ENCODE measurements around the gene KNOP1. TPM values are rescaled to one million over a fixed set of nuclear protein-coding genes. Genes with fewer than 3 reads are reported as not detected.

KNOP1 gene
- total RNA-seq, 1 experiment from 2014 or later, result 65.0 TPM

- DNase-seq (ENCODE audit: low spot score), result no peak
- intact Hi-C loops (cut with micrococcal nuclease; ENCODE audit: unreplicated experiment), result no loop called here
- no peak for TF ChIP-seq EZH2 (IDR thresholded peaks at IDR 0.05; ENCODE audit: borderline replicate concordance, low read depth, low read length, poor library complexity, severe bottlenecking)
- TF ChIP-seq, protein P1, sequence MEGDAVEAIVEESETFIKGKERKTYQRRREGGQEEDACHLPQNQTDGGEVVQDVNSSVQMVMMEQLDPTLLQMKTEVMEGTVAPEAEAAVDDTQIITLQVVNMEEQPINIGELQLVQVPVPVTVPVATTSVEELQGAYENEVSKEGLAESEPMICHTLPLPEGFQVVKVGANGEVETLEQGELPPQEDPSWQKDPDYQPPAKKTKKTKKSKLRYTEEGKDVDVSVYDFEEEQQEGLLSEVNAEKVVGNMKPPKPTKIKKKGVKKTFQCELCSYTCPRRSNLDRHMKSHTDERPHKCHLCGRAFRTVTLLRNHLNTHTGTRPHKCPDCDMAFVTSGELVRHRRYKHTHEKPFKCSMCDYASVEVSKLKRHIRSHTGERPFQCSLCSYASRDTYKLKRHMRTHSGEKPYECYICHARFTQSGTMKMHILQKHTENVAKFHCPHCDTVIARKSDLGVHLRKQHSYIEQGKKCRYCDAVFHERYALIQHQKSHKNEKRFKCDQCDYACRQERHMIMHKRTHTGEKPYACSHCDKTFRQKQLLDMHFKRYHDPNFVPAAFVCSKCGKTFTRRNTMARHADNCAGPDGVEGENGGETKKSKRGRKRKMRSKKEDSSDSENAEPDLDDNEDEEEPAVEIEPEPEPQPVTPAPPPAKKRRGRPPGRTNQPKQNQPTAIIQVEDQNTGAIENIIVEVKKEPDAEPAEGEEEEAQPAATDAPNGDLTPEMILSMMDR (conservative IDR thresholded peaks at IDR 0.05; ENCODE audit: low read depth, low read length), result no peak
- POLR2A ChIA-PET (ENCODE audit: low non-redundant PET), result no interaction called here
- H3K4me1 ChIP-seq (ENCODE audit: insufficient read depth, low read length, poor library complexity, severe bottlenecking), result no peaks in the 10 kb centered on the region
- no peaks in the 10 kb centered on the region for H3K9me3 ChIP-seq (ENCODE audit: low read depth, low read length, poor library complexity, severe bottlenecking)
- no peaks in the 10 kb centered on the region for H3K27me3 ChIP-seq (replicated peaks; ENCODE audit: insufficient read depth, low read depth, low read length, poor library complexity)
- H3K36me3 ChIP-seq (ENCODE audit: insufficient read depth, low read length, poor library complexity, severe bottlenecking), result no peaks in the 10 kb centered on the region
- CTCF ChIA-PET, result no interaction called here
- no TSS peak for BruUV-seq (replicated peaks)
- no peak overlapping the region for H3K27ac ChIP-seq (ENCODE audit: low read depth, low read length, poor library complexity, severe bottlenecking)
- H3K4me3 ChIP-seq (ENCODE audit: low read depth, low read length, poor library complexity, severe bottlenecking), result no peak overlapping the region
These were observed 42.5 kb upstream of the KNOP1 start for GRCh38 chr16:19760356-19761060.

DNA sequence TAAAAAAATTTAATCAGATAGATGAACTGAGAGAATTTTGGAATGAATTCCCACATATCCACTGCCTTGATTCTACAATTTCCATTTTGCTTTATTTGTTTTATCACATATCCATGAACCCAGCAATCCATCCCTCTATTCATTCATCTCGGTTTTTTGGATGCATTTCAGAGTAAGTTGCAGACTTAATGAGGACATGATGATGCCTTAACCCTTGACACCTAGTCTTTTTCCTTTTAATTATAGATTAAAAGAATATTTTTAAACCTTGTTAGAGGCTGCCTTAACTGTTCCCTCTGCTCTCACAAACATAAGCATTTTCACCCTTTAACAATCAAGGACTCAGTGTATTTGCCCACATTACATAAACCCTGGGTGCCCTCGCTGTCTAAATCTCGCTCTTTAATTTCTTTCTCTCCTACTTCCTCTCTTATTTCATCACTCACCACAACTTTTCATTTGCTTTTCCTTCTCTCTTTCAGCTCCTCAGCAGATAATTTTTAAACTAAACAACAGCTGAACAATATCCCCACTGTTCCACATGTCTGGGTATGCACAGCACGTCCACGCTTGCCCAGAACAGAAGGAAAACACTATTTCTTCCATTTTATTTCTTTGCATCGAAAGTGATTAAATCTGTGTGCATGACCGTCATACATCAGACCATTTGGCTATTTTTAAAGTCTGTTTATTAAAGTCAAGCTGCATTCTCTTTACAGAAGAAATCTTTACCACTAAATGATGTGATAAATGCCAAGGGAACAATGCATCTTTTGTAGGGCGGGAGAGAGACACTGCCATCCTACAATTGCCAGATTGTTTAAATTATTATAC lies 40.0 kb upstream of the KNOP1 start:
- H3K4me3 ChIP-seq (ENCODE audit: low read depth, low read length, poor library complexity, severe bottlenecking), result no peak overlapping the region
- H3K4me1 ChIP-seq (ENCODE audit: insufficient read depth, low read length, poor library complexity, severe bottlenecking), result no peaks in the 10 kb centered on the region
- no peak for DNase-seq (ENCODE audit: low spot score)
- CTCF ChIA-PET, result no interaction called here
- H3K9me3 ChIP-seq (ENCODE audit: low read depth, low read length, poor library complexity, severe bottlenecking), result no peaks in the 10 kb centered on the region
- no peak overlapping the region for H3K27ac ChIP-seq (ENCODE audit: low read depth, low read length, poor library complexity, severe bottlenecking)
- no peaks in the 10 kb centered on the region for H3K36me3 ChIP-seq (ENCODE audit: insufficient read depth, low read length, poor library complexity, severe bottlenecking)
- BruUV-seq (replicated peaks), result no TSS peak
- intact Hi-C loops (cut with micrococcal nuclease; ENCODE audit: unreplicated experiment), result no loop called here
- no peaks in the 10 kb centered on the region for H3K27me3 ChIP-seq (replicated peaks; ENCODE audit: insufficient read depth, low read depth, low read length, poor library complexity)
- POLR2A ChIA-PET (ENCODE audit: low non-redundant PET), result no interaction called here
- TF ChIP-seq, protein P1 (conservative IDR thresholded peaks at IDR 0.05; ENCODE audit: low read depth, low read length), result no peak
- no peak for TF ChIP-seq EZH2 (IDR thresholded peaks at IDR 0.05; ENCODE audit: borderline replicate concordance, low read depth, low read length, poor library complexity, severe bottlenecking)

GRCh38 chr16:19757026-19757425 lies 39.0 kb upstream of the KNOP1 start:
- intact Hi-C loops (cut with micrococcal nuclease; ENCODE audit: unreplicated experiment), result no loop called here

More at GRCh38 chr16:19757026-19757425, 39.0 kb upstream of the KNOP1 start:
- Histone ChIP-seq H3K27ac (ENCODE audit: low read depth, low read length, poor library complexity, severe bottlenecking) (no peak overlapping the region), H3K36me3 (ENCODE audit: insufficient read depth, low read length, poor library complexity, severe bottlenecking) (no peaks in the 10 kb centered on the region), H3K27me3 (replicated peaks; ENCODE audit: insufficient read depth, low read depth, low read length, poor library complexity) (no peaks in the 10 kb centered on the region), H3K4me3 (ENCODE audit: low read depth, low read length, poor library complexity, severe bottlenecking) (no peak overlapping the region), H3K9me3 (ENCODE audit: low read depth, low read length, poor library complexity, severe bottlenecking) (no peaks in the 10 kb centered on the region), H3K4me1 (ENCODE audit: insufficient read depth, low read length, poor library complexity, severe bottlenecking) (no peaks in the 10 kb centered on the region)
- ChIA-PET CTCF (no interaction called here), POLR2A (ENCODE audit: low non-redundant PET) (no interaction called here)
- no peak for DNase-seq (ENCODE audit: low spot score)
- TF ChIP-seq, protein P1 (conservative IDR thresholded peaks at IDR 0.05; ENCODE audit: low read depth, low read length), result no peak
- no peak for TF ChIP-seq EZH2 (IDR thresholded peaks at IDR 0.05; ENCODE audit: borderline replicate concordance, low read depth, low read length, poor library complexity, severe bottlenecking)
- no TSS peak for BruUV-seq (replicated peaks)

Measured in A673 (cell line).